Activated CD4-positive, alpha-beta T cell treated with anti-CD3 and anti-CD28 coated beads, Interleukin-2, Interleukin-6, amounts not matched to agents 100 ng/mL and 50 ng/mL, durations not matched to agents 16 hours and 8 hours (primary cell): ENCODE results near the gene ANK3.

Source experiments
- DNase-seq: peaks from one replicate; pipeline ENCODE4 v3.0.0-alpha.2; 2020

Gene ANK3

DNA sequence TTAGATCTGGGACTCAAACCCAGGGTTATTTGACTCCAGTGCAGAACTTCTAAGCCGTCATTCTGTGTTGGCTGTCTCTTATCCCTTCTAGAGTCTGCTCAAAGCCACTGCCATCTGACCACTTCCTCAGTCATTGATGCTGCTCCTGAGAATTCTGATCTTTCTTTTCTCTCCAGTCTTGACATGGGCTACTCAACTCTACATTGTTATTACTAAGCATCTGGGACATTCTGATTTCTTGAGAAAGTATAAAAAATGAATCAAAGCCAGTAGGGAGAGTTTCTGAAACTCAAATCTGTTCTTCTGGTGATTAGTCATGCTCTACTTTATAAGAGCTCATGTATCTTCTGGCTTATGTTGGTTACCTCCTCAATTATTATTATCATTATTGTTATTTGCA lies 48.7 kb downstream of the ANK3 start:
- DNase-seq, result peak; percentile 36

DNA sequence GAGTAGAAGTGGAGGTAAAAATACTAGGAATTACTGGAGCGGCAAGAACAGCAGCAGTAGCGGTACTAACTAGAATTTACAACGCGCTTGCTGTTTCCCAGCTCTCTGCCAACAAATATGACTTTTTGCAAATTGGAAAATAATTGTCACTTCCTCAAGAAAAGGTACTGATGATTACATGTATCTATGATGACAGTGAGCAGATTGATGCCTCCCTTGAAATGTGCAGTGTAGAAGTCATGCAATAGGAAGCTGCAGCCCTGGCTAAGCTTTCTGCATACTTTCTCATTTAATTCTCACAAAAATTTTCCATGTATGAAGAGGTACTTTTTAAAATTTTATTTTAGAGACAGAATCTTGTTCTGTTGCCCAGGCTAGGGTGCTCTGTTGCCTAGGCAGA lies 49.9 kb downstream of the ANK3 start:
- DNase-seq, result no peak

DNA sequence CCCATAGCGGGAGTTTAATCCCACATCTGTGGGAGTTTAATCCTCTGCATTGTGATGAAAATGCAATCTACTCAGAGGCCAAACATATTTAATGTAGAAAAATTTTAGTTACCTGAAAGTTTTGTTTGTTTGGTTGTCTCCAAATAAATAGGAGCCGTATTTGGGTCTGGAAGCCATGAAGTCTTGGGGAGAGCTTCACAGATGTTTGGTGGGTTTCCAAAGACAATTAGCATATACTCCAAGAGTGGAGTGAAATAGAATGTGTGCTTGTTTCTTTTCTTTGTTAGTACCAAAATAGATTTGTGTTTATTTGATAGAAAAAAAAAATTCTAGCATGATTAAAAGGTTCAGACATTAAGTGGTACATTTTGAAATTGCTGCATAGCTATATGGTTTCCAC lies 50.9 kb downstream of the ANK3 start:
- no peak for DNase-seq

DNA sequence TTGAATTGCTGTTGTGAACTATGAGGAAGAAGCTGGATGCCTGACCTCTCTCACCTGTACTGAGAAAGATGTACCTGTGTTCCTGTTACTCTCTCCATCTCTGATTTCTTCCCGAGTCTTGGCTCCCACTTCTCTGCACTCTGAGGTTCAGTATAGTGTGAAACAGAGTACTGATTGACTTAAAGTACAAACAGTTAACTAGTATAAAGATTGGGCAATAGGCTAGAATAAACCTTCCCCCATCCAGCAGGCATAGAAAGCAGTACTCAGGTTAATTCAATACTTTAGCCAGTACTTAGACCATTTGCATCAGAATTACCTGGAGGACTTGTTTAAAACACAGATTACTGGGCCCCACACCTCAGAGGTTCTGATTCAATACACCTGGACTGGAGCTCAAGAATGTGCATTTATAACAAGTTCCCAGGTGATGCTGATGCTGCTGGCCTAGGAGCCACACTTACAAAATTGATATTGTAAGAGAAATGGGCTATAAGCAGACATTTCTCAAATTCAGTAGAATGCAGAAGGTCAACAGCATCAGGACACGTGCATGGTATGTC lies 51.6 kb downstream of the ANK3 start:
- no peak for DNase-seq

DNA sequence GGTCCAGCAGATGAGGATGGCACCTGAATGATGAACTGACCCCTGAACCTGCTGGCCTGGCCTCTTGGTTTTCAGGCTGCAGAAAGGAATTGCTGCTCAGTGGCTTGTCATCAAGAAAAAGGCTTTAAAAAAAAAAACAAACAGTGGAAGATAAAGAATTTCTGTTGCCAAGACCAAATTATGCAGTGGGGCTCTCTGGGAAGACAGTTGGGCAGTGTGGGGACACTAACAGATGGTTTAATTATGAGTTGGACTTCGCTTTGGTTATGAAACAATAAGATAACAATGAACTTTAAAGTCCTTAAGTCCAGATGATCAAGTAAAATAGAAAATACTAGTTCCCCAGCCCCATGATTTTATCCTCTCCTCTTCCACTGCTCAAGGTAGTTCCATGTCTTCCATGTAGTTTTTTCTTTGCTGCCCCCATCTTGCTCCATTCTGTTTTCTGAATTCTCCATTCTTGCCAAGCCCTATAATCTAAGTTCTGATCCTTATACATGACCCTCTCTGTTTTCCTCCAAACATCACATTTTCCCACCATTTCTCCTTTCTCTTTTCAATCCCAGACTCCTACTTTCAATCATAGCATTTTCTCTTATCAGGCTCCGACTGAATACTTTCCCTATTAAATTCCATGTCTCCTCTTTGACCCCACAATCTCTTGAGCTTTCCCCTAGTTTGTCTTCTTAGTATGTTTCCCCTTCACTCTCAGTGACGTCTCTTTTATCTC lies 52.6 kb downstream of the ANK3 start:
- DNase-seq, result no peak

DNA sequence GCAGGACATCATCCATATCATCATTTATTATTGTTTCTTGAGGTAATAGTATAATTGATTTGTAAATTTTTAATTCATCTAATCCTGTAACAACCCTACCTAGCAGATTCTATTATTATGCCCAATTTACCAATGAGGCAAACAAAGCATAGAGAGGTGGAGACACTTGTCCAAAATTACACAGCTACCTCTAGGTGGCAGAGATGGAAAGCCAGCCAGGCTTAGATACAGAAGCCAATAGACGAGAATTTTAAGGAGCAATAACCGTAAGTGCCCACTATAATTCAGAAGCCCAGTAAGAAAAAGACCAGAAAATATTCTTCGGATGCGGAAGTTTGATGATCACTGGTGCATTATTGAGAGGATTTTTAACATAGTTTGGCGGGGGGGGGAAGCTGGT lies 54.0 kb downstream of the ANK3 start:
- no peak for DNase-seq

DNA sequence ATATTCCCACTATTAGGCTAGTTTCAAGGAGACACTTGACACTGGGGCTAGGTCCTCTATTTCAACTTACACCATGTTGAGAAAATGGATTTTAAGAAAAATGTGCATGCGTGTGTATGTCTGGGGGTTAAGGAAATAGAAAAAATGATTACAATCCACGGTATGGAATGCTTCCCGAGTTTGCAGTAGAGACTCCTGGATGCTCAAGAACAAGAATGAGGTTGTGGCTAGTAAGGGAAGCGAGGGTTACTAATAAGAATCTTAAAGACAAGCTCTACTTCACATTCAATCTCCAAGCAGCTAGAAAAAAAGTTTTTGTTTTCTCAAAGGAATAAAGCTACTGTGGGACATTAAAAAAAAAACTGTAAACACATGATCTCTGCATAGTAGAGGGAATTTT lies 54.7 kb downstream of the ANK3 start:
- no peak for DNase-seq

DNA sequence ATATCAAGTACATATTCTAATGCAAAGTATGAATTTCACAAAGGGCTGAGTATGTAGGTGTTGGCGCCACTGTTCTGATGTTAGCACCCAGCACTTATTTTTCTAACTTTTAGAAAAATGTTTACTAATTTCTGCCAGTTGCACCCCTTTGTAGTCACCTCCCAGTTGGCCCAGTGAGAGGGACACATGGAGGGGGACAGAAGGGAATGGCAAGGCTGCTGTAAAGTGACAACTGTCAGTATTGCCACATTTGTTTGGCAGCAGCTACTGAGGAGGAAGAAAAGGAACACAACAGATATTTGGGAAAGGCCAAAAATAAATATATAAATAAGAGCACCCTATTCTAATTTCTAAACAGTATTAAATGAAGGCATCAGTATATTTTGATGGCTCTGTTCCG lies 57.3 kb downstream of the ANK3 start:
- no peak for DNase-seq

DNA sequence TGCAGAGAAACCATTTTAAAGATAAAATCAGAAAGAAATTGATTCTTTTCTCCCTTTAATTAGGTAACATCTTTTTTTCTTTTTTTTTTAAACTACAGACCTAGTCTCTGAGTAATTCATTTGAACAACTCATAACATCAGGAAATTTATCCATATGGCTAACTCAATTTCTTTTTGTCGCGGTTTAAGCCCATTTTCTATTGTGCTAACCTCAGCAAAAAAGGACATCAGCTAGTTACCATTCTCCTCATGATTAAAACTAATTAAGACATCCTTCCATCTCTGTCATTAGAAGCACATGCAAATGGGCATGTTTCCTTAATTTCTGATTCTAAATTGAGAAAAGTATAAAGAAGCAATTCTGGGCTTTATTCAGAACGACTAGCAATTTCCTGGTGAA lies 57.8 kb downstream of the ANK3 start:
- DNase-seq, result no peak

DNA sequence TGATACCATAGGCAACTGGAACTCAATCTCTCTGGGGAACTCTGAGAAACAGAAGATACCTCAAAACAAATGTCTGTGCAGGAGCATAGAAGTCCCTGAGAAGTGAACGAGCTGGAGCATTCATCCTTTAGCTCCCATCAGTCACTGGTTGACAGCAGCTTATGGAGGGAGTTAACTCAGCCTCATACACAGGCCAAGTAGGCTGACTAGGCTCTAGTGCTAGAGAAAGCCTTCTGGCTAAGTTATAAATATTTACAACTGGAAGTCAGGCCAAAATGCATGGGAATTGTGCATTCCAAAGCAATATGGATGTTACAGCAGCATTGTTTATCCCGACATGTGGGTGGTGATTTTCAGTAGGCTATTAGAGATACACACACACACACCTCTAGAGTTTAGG lies 66.5 kb downstream of the ANK3 start:
- DNase-seq, result no peak

DNA sequence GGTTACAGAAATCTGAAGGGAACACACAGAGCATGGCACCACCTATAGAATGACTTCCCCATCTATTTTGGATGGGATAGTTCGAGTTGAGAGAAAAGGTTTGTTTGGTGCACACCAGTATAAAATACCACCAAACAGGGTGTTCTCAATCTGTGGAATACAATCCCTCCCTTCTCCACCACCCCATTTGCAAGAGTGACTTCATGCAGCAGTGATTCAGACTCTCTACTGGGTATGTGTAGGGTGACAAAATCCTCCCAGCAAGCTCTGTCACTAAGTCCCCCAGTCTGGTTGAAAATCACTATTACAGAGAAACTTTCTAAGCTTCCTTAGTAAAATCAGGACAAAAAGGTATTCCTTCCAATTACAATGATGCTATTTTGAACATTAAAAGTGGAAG lies 69.0 kb downstream of the ANK3 start:
- DNase-seq, result no peak

DNA sequence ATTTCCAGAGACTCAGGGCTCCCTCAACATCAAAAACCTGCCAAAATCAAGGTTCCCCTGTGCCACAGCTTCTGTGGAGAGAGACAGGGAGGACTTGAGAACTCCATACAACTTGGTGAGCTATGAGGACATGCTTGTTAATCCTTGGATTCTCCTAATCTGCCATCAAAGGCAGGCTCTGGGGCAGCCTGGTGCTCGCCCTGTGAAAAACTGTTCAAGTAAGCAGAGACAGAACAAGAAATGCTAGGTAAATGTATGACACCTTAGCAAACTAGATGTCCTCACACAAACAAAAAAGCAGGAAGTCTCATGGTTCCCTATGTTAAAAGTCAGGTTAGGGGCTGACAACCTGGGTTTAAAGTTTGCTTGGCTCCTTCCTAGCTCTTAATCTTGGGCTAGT lies 73.6 kb downstream of the ANK3 start:
- no peak for DNase-seq

DNA sequence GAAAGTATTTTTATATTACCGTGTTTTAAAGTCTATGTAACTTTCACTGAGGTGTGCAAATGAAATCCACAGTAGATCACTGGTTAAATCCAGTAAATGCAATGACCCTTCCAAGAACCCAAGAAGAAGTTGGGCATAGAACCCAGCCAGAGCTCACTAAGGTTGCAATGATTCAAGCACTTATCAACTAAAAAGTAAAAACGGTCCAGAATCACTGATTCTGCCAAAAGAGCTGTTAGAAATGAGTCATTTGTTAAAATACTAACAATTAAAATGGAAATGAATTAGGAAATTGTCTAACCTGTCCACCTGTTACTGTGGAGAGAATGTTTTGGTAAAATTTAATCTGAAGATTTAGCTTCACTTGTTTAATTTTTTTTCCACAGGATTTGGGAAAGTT lies 74.4 kb downstream of the ANK3 start:
- no peak for DNase-seq

DNA sequence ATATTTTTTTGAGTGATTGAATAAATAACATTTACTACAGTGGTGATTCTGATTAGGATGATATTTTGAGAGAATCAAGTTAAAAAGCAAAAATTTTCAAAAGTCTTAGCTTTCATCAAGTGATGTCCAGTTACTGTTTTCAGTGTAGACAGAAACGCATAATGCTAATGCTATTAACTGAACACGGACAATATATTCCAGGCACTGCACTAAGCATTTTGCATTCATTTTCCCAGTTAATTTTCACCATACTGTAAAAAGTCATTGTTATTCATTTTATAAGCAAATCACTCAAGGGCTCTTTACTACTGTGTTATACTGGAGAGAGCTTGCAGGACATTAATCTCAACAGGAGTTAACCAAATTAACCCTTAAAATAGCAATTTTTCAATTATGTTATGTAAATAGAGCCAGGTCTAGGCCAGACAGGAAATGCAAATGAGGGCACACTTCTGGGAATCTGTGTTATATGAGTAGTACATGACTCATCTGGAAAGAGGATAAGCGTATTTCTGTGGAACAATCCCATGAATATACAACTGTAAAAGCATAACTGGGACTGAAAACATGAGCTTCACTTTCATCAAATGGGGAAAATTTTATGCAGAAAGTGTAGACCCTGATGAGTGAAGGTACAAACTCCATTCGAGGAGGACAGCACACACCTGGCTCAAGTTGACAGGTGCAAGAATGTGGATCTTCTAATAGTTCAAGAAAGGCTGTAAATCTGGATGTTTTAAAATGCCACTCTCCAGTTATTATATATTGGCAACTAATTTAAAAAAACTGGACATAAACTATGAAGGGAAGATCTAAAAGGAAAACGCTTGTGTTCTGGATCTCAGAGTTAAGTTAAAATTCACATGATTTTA lies 75.4 kb downstream of the ANK3 start:
- peak; percentile 48 for DNase-seq

DNA sequence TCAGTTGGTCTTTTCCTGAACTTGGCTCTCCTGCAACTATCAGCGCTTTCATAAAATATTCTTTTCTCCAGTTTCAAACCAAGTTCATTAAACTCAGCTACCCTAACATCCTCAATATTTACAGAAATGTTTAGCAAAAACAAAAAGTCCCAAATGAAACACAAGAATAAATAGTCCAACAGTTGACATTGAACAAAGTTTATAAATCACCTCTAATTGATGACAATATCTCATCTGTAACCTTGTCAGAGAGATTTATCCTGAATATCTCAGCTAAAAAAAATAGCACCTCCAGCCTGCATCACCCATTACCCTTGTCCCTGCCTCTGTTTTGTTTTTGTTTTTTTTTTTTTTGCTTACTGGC lies 76.1 kb downstream of the ANK3 start:
- no peak for DNase-seq

DNA sequence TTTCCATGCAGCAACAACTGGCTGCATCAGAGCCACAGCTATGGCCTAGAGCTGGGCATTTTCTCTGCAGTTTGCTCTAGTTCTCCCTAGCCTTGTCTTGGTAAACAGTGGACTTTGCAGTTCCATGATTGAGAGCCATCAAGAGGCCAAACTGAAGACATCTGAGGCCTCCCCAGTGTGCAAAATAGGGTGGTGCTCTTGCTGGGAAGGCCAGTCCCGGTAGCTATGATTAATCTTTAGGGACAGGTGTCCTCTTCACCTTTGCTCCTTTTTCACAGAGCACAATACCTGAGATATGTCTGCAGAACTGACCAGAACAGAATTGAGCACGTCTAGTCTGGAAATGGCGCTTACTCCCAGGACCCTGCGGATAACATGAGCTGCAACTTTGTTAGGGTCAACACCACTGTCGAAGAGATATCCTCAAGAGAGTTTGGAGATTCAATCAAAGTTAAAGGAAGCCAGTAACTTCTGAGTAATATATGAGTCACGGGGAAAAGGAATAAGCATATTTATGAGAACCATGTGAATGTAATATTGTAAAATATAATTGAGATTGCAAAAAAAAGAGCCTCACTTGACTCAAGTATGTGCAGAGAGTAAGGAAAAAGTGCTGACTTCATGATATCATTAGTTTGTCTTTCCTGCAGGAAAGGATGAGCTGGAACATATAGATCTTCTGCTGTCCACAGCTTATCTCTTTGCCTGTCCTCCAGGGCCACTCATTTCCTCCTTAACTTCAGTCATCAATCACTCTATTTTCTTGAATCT lies 76.7 kb downstream of the ANK3 start:
- no peak for DNase-seq

DNA sequence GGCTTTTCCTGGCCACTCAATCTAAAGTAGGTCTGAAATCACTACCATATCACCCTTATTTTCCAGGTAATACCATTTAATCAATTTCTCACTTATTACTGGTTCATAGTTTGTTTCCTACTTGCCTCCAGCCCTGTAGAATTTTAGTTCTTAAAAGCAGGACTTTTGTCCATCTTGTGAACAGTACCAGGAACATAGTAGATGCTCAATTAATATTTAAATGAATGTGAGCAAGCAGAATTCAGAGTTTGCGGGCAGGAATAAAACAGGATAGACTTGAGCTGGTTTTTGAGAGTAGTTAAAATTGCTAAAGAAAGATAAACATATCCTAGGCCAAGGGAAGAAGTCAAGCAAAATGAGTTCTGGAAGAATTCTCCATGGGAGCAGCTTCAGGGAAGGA lies 77.9 kb downstream of the ANK3 start:
- DNase-seq, result no peak

DNA sequence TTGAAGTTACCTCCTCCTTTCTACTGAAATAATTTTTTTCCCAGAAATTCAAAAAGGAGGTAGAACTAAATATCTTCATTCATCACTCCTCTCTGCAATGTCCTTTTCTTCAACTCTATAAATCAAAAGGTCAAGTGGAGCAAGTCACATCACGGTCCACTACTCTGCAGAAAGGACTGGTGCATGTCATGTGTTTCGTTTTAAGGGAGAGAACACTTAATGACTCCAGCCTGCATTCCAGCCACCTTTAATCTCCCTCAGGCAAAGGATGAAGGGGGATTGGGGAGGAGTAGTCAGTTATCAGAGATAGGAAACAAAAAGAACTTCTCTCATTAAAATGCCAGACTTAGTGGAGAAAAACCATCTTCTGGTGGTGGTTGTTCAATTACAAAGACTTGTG lies 78.9 kb downstream of the ANK3 start:
- no peak for DNase-seq

DNA sequence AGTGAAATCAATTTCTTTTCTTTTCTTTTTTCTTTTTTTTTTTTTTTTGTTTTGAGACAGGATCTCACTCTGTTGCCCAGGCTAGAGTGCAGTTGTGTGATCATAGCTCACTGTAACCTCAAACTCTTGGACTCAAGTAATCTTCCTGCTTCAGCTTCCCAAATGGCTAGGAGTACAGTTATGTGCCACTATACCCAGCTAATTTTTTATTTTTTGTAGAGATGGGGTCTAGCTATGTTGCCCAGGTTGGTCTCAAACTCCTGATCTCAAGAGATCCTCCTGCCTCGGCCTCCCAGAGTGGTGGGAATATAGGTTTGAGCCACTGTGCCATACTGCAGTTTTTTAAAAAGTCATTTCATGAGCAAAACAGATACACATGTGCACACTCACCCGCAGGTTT lies 79.8 kb downstream of the ANK3 start:
- DNase-seq, result no peak

DNA sequence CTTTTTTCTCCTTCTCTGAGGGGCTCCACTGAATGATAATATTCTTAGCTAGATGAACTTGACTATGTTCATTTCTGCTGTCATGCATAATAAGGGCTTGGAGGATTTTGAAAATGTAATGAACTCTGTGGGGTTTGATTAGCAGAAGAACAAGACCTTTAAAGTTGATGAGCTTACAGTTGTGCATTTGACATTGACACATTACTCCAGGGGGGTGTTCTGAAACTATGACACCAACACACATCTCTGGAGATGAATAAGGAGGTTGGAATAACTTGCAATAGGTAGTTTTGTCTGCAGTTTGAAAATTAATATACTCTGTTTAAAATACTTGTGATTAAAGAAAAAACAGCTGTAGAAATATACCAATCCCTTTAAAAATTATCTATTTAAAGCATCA lies 80.3 kb downstream of the ANK3 start:
- DNase-seq, result no peak

DNA sequence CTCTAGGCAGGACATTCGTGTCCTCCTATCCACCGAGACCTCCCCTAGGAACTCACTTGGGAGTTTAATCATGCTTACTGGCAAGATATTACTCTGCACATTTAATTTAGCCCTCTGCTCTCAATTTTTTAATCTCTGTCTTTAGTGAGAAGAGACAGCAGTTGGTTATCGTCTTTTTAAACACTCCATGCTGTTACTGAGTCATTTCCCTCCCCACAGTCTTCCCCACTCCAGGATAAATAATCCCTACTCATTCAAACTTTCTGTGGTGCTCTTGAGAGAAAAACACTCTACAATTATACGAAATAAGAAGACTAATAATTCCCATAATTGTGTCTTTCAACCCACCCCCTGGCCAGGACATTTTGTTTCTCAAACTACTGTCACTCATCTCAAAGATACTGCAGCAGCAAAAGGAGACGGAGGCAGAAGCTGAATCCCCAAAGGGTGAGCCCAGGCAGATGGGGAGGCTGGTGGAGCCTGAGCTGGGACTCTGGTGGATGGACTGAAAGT lies 84.2 kb downstream of the ANK3 start:
- DNase-seq, result no peak

DNA sequence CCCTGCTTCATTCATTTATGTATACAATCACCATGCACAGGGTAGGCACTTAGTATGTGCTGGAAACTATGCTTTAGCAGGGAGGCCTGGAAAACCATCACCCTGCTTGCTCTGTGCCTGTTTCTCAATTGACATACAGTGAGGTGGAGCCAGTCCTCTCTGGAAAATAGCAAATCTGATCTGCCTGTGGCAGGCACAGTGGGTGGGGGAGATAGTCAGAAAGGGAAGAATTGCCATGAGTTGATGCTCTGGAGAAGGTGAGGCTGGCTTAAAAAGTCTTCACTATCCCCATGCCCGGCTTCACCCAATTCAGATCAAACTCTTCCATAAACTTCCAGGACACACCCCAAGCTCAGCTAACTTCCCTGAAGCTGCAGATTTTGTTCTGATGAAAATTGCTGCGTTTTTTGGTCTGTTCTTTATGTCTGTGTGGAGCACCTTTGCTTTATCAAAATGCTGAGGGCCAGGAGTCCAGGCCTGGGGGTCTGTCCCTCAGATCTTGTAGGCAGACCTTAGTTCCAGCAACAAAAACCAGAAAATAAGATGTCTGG lies 84.8 kb downstream of the ANK3 start:
- DNase-seq, result no peak

DNA sequence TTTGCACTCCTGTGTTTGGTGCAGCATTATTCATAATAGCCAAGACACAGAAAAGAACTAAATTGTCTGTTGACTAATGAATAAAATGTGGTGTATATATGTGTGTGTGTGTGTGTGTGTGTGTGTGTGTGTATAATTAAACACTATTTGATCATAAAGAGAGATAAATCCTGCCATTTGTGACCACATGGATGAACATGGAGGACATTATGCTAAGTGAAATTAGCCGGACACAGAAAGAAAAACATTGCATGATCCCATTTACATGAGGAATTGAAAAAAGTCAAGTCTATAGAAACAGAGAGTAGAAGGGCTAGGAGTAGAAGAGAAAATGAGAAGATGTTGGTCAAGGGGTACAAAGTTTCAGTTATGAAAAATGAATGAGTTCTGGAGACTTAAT lies 85.9 kb downstream of the ANK3 start:
- no peak for DNase-seq
